Measurements from ENCODE around the gene OPRM1.

Gene OPRM1

GRCh38 chr6:154092326-154092962 is 53.4 kb downstream of the OPRM1 start:
- DNase-seq: no peak

DNA sequence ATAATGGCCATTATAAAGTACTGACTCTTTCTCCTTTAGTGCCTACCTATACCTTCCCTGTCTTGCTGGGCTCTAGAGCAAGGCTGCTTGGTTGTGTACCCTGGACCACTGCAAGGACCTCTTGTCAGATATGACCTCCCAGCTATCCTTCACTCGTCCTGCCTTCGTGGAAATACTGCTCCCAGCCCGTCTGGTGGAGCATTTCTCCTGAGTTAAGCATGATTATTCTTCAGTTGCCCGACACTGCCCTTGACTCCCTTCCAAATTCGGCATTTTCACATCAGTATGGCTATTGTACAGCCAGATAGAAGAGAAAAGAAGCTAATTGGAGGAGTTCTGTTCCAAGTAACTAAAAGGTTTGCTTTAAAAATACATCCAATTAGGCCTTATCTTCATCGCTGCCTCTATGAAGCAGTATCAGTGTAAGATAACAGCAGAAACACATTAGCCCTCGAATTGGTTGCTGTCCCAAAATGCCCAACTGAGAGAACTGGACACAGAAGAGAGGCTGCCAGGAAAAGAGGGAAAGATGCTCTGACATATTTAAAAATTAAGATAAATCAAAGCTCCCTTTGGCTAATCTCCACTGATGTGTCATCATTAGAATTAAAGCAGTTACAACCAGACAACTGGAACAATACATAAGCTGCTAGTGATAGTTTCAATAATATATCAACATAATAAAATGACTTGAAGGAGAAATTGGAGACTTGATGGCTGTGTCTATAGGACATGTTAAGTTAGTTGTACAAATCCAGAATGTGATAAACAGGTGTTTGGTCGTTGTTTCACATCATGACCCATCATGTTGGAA is 54.4 kb downstream of the OPRM1 start:
- DNase-seq: no peak

- DNase-seq: no peak
These were observed 56.5 kb downstream of the OPRM1 start for GRCh38 chr6:154095571-154095970.

- no peak for DNase-seq
These were observed 57.3 kb downstream of the OPRM1 start for GRCh38 chr6:154096316-154096715.

DNA sequence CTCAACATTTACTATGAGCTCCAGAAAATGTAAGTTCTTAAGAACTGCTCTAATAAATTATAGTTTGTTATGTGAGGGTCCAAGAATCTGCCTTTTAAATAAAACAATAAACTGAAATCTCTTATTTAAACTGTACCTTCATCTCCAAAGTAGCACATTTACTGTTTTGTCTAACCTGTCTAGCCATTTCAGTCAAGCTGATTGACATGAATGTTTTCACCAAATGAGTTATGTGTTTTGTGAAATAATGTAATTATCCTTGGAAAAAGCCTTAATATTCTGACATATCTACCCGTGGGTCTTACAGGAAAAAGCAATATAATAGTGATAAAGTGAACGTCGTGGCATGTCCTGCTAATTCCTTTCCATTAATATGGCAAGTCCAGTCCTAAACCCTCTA is 57.8 kb downstream of the OPRM1 start:
- DNase-seq: no peak

- DNase-seq: no peak
These were observed 60.2 kb downstream of the OPRM1 start for GRCh38 chr6:154099211-154099610.

DNA sequence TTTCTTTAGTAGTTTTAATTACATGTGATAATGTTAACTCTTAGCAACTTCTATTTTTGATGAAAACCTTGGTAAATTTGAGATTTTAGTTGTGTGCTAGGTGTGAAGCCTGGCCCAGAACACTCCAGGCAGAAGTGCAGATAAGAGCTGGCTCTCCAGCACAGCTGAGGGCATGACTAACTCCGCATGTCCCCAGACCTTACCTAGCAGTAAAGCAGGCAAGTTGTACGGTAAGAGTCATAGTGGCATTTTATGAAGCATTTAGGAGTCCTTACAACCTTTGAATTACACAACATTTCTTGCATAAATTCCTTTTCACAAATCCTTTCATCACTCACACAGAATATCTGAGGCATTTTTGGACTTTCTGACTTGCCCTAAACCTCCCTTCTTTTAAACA is 67.2 kb downstream of the OPRM1 start:
- no peak for DNase-seq

GRCh38 chr6:154111025-154111424 is 72.0 kb downstream of the OPRM1 start:
- DNase-seq: no peak

GRCh38 chr6:154112181-154112809 is 73.3 kb downstream of the OPRM1 start:
- DNase-seq: no peak

DNA sequence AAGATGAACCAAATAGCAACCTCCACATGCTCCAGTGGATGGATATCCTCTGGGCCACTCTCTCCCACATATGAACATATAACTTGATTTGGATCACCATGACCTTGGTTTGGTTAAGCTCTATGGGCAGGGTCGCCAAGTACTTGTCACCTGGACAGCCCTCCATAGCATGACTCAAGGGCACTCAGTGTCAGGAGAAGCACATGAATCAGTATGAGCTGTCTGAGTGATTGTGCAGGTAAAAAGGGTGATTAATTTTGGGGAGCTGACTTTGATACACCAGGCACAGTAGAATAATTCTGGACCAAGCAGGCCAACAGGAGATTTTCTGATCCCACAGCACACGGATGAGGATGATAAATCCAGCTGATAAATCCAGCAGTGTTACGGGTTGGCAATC is 74.4 kb downstream of the OPRM1 start:
- DNase-seq: no peak

GRCh38 chr6:154117485-154117884 is 78.4 kb downstream of the OPRM1 start:
- DNase-seq: no peak

DNA sequence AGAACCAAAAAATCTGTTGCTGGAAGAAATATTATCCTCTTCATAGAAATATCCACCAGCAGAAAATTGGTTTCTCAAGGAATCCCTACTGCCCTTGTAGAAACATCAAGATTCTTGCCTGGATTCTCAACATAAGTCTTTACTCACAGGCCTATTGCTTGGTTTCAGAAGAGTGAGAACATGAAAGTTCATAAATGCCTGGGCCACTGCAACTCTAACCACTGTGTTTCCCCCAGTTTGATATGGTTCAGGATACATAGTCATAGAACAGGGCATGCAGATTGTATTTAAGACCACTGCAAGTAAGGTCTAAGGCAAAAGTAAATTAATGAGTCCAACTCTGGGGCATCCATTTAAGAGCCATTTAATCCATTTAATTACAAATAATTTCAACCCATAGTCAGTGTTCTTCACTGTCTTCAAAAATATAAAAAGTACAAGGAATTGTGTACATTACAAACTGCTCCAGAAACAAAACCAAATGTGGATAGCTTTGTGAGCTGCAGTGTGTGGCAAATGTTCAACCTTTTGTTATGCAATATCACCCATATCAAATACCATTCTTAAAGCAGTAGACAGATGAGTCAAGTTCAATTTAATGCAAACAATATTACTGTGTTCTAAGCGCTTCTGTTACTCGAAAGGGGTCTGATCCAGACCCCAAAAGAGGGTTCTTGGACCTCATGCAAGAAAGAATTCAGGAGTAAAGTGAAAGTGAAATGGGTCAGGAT is 83.3 kb downstream of the OPRM1 start:
- DNase-seq: no peak

GRCh38 chr6:154123155-154123956 is 84.3 kb downstream of the OPRM1 start:
- DNase-seq: no peak

- no peak for DNase-seq
These were observed 86.4 kb downstream of the OPRM1 start for GRCh38 chr6:154125421-154125820.

GRCh38 chr6:154127657-154128056 is 88.6 kb downstream of the OPRM1 start:
- no peak for DNase-seq

- no peak for DNase-seq
These were observed 95.6 kb downstream of the OPRM1 start for GRCh38 chr6:154134471-154135147.

DNA sequence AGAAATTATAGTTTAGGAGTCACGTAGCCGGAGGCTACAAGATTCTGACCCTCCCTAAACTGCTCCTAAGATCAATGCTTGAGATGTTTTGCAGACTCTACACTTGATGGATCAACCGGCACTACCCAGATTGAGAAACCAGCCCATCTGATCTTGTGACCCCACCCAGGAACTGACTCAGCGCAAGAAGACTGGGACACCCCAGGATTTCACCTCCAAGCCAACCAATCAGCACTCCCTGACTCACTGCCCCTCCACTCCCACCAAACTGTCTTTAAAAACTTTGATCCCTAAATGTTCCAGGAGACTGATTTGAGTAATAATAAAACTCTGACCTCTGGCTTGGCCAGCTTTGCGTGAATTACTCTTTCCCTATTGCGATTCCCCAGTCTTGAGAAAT is 99.8 kb downstream of the OPRM1 start:
- no peak for DNase-seq

- DNase-seq: no peak
These were observed 100.9 kb downstream of the OPRM1 start for GRCh38 chr6:154139892-154140291.

DNA sequence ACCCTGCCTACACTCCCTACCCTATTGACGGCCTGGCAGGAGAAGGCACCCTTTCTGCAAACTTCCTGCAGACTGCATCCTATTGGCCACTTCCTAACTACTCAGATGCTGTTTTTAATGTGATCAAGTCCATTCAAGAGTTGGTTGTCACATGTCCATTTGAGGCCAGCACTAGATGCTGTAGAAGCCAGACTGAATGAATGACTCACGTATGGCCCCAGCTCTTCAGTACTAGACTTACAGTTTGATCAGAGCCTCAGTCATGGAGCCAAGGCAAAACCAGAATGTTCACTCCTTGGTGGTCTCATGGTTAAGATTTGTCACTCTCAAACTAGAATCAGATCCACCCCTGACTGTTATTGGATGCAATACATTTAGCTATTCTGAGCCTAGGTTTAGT is 101.7 kb downstream of the OPRM1 start:
- no peak for DNase-seq

GRCh38 chr6:154143753-154144152 is 104.7 kb downstream of the OPRM1 start:
- no peak for DNase-seq

- DNase-seq: peak; percentile 62
These were observed 115.4 kb downstream of the OPRM1 start for GRCh38 chr6:154154389-154154967.
